GM23338 (cell line): ENCODE measurements around the gene TNK2. TPM values are rescaled to one million over a fixed set of nuclear protein-coding genes. Genes with fewer than 3 reads are reported as not detected.

Experiments used
- ATAC-seq: fragments of 200-7000 bp; cut with Tn5 transposase; 3 replicates; pipeline ENCODE4 v1.9.1; 2020
- DNase-seq: peaks from one replicate; pipeline ENCODE4 v3.0.0-alpha.2; 2015; ENCODE audit warnings: low spot score
- H2AFZ ChIP-seq: fragments of 200-600 bp; sonication (generic); 2 replicates; pipeline ENCODE4 v1.8.0; 2016; ENCODE audit warnings: antibody characterized with exemption, mild to moderate bottlenecking, moderate library complexity
- H3F3A ChIP-seq: fragments of 200-600 bp; sonication (generic); replicated peaks from 2 replicates; pipeline ENCODE4 v1.8.0; 2017; ENCODE audit warnings: antibody characterized with exemption, mixed run types, low read depth
- H3K27ac ChIP-seq: fragments of 200-600 bp; sonication (generic); 2 replicates; pipeline ENCODE4 v1.6.1; 2016; ENCODE audit warnings: low read depth
- H3K27me3 ChIP-seq: fragments of 200-600 bp; sonication (generic); 2 replicates; pipeline ENCODE4 v1.8.0; 2016; ENCODE audit warnings: mild to moderate bottlenecking, mixed run types, moderate library complexity; ENCODE audit not compliant: insufficient read depth
- H3K36me3 ChIP-seq: fragments of 200-600 bp; sonication (generic); 2 replicates; pipeline ENCODE4 v1.8.0; 2016; ENCODE audit warnings: mild to moderate bottlenecking; ENCODE audit not compliant: insufficient read depth
- H3K4me1 ChIP-seq: fragments of 200-600 bp; sonication (generic); 2 replicates; pipeline ENCODE4 v1.8.0; 2016; ENCODE audit warnings: mild to moderate bottlenecking, moderate library complexity; ENCODE audit not compliant: insufficient read depth
- H3K4me2 ChIP-seq: fragments of 200-600 bp; sonication (generic); 2 replicates; pipeline ENCODE4 v1.7.1; 2017; ENCODE audit warnings: mixed run types
- H3K4me3 ChIP-seq: fragments of 200-600 bp; sonication (generic); 2 replicates; pipeline ENCODE4 v1.6.1; 2016; ENCODE audit warnings: mixed run types
- H3K79me2 ChIP-seq: fragments of 200-600 bp; sonication (generic); replicated peaks from 2 replicates; pipeline ENCODE4 v1.8.0; 2017; ENCODE audit warnings: mild to moderate bottlenecking; ENCODE audit not compliant: insufficient read depth
- H3K9me2 ChIP-seq: fragments of 200-600 bp; sonication (generic); 2 replicates; pipeline ENCODE4 v1.8.0; 2017; ENCODE audit not compliant: insufficient read depth
- H4K20me1 ChIP-seq: fragments of 200-600 bp; sonication (generic); replicated peaks from 2 replicates; pipeline ENCODE4 v1.8.0; 2017; ENCODE audit warnings: mild to moderate bottlenecking; ENCODE audit not compliant: insufficient read depth
- H3K27ac Mint-ChIP-seq: 2 replicates; pipeline ENCODE4 v1.8.0; 2020; ENCODE audit warnings: inconsistent platforms, mild to moderate bottlenecking, moderate library complexity, mixed read lengths
- H3K27me3 Mint-ChIP-seq: 3 replicates; pipeline ENCODE4 v1.8.0; 2022; ENCODE audit warnings: low read depth, mild to moderate bottlenecking, moderate library complexity, mixed read lengths, inconsistent platforms; ENCODE audit not compliant: insufficient read depth, poor library complexity
- H3K36me3 Mint-ChIP-seq: 3 replicates; pipeline ENCODE4 v1.8.0; 2021; ENCODE audit warnings: low read depth, mild to moderate bottlenecking, inconsistent platforms, moderate library complexity, mixed read lengths
- H3K4me1 Mint-ChIP-seq: 3 replicates; pipeline ENCODE4 v1.8.0; 2020; ENCODE audit warnings: mild to moderate bottlenecking, inconsistent platforms, mixed read lengths
- H3K4me3 Mint-ChIP-seq: 3 replicates; pipeline ENCODE4 v1.8.0; 2021; ENCODE audit warnings: moderate library complexity, mild to moderate bottlenecking, inconsistent platforms, mixed read lengths
- H3K9me3 Mint-ChIP-seq: 3 replicates; pipeline ENCODE4 v1.8.0; 2020; ENCODE audit warnings: moderate library complexity, mild to moderate bottlenecking, inconsistent platforms, mixed read lengths
- CREB1 ChIP-seq: fragments of 250-450 bp; sonication (Bioruptor Pico); IDR thresholded peaks from 2 replicates; pipeline ENCODE4 v1.5.0; 2020; ENCODE audit warnings: low read depth, mild to moderate bottlenecking, moderate library complexity
- EZH2 ChIP-seq: fragments of 200-600 bp; sonication (generic); IDR thresholded peaks from one replicate; pipeline ENCODE4 v1.8.0; 2017; ENCODE audit warnings: antibody characterized with exemption, mild to moderate bottlenecking, low read depth; ENCODE audit not compliant: unreplicated experiment
- EZH2phosphoT487 ChIP-seq: fragments of 200-600 bp; sonication (generic); IDR thresholded peaks from one replicate; pipeline ENCODE4 v1.8.1; 2018; ENCODE audit warnings: antibody characterized with exemption; ENCODE audit not compliant: unreplicated experiment
- JUNB ChIP-seq: IDR thresholded peaks from one replicate; pipeline ENCODE4 v1.6.1; 2016; ENCODE audit warnings: antibody characterized with exemption; ENCODE audit not compliant: unreplicated experiment
- NANOG ChIP-seq: IDR thresholded peaks from 2 replicates; pipeline ENCODE4 v1.6.1; 2016; ENCODE audit warnings: antibody characterized with exemption, borderline replicate concordance
- POLR2AphosphoS5 ChIP-seq: IDR thresholded peaks from 2 replicates; pipeline ENCODE4 v1.6.1; 2016; ENCODE audit warnings: antibody characterized with exemption, low read depth
- STAT1 ChIP-seq: IDR thresholded peaks from one replicate; pipeline ENCODE4 v1.6.1; 2016; ENCODE audit warnings: antibody characterized with exemption; ENCODE audit not compliant: unreplicated experiment
- ZNF114 ChIP-seq: fragments of 250-450 bp; sonication (Bioruptor Pico); IDR thresholded peaks from 2 replicates; pipeline ENCODE4 v1.5.0; 2020; ENCODE audit warnings: mild to moderate bottlenecking, moderate library complexity
- ZNF331 ChIP-seq: fragments of 250-450 bp; sonication (Bioruptor Pico); IDR thresholded peaks from 2 replicates; pipeline ENCODE4 v1.5.0; 2020; ENCODE audit warnings: low read depth, mild to moderate bottlenecking, moderate library complexity
- ZNF462 ChIP-seq: fragments of 250-450 bp; sonication (Bioruptor Pico); IDR thresholded peaks from 2 replicates; pipeline ENCODE4 v1.5.0; 2020; ENCODE audit warnings: mild to moderate bottlenecking, moderate library complexity
- polyA plus RNA-seq: library from polyadenylated mRNA; unstranded; fragments of >200 nt; fragmentation: Nextera tagmentation; extraction: Ambion mirVana; gene quantifications from 2 replicates; pipeline ENCODE4 v1.2.1, GENCODE V29; 2016
- total RNA-seq: library from RNA; depleted of rRNA; stranded (reverse); fragments of >200 nt; shearing (Covaris generic); gene quantifications from 2 replicates; pipeline ENCODE4 v1.2.3, GENCODE V29; 2014
- TF ChIP-seq, protein P1 (sequence below): IDR thresholded peaks from one replicate; pipeline ENCODE4 v1.6.1; 2018; ENCODE audit warnings: antibody characterized with exemption; ENCODE audit not compliant: unreplicated experiment
- TF ChIP-seq, protein P2 (sequence below), 2 experiments: fragments of 200-600 bp in 1 of 2; sonication (generic) in 1 of 2; conservative IDR thresholded peaks; 2 replicates each; pipeline versions ENCODE4 v1.5.1 to v1.6.1; 2016 to 2017; ENCODE audit warnings: antibody characterized with exemption in 2 of 2, low read depth in 2 of 2, mild to moderate bottlenecking in 2 of 2, moderate library complexity in 1 of 2
- TF ChIP-seq, protein P3 (sequence below): IDR thresholded peaks from 2 replicates; pipeline ENCODE4 v1.6.1; 2016; ENCODE audit warnings: antibody characterized with exemption

The TNK2 gene
- total and polyA plus RNA-seq, 2 experiments from 2014 or later = 10.0 to 22.5 TPM

DNA sequence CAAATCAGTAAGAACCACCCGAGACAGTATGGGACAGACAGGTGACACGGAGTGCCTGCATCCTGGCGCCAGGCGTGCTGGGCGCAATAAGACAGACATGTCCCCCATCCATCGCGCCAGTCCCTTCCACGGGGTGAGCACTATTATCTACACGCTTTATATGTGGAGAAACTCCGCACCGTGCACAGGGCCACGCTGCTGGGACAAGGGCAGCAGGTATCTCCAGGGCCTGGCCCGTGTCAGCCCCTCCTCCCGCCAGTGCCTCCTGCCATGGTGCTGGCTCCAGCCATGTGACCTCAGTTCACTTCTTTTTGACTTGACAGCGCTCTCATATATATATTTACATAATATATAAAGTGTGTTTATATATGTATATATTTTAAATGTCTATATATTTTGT, 42.6 kb downstream of the TNK2 start:
- H3K4me3 ChIP-seq = no peak overlapping the region
- H3K4me1 ChIP-seq = peaks cover 4% of the 10 kb centered on the region; the same call in 1 of the 2 replicates
- ATAC-seq (no peak), DNase-seq (no peak)
- H4K20me1 ChIP-seq = no peaks in the 10 kb centered on the region
- 0 out of 2 replicates have a peak, but pooled peaks cover 3% of the 10 kb centered on the region for H3F3A ChIP-seq
- H3K9me2 ChIP-seq = no peaks in the 10 kb centered on the region
- no peaks in the 10 kb centered on the region for H3K79me2 ChIP-seq
- H3K36me3 Mint-ChIP-seq = no peaks in the 10 kb centered on the region
- H3K27ac Mint-ChIP-seq = no peak overlapping the region
- TF ChIP-seq CREB1 (no peak), ZNF114 (CRISPR knock-in tag) (no peak), ZNF462 (CRISPR knock-in tag) (no peak), EZH2phosphoT487 (no peak), ZNF331 (CRISPR knock-in tag) (no peak), EZH2 (no peak), STAT1 (no peak), POLR2AphosphoS5 (no peak), JUNB (no peak), NANOG (no peak)
- TF ChIP-seq, protein P1, sequence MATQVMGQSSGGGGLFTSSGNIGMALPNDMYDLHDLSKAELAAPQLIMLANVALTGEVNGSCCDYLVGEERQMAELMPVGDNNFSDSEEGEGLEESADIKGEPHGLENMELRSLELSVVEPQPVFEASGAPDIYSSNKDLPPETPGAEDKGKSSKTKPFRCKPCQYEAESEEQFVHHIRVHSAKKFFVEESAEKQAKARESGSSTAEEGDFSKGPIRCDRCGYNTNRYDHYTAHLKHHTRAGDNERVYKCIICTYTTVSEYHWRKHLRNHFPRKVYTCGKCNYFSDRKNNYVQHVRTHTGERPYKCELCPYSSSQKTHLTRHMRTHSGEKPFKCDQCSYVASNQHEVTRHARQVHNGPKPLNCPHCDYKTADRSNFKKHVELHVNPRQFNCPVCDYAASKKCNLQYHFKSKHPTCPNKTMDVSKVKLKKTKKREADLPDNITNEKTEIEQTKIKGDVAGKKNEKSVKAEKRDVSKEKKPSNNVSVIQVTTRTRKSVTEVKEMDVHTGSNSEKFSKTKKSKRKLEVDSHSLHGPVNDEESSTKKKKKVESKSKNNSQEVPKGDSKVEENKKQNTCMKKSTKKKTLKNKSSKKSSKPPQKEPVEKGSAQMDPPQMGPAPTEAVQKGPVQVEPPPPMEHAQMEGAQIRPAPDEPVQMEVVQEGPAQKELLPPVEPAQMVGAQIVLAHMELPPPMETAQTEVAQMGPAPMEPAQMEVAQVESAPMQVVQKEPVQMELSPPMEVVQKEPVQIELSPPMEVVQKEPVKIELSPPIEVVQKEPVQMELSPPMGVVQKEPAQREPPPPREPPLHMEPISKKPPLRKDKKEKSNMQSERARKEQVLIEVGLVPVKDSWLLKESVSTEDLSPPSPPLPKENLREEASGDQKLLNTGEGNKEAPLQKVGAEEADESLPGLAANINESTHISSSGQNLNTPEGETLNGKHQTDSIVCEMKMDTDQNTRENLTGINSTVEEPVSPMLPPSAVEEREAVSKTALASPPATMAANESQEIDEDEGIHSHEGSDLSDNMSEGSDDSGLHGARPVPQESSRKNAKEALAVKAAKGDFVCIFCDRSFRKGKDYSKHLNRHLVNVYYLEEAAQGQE = no peak
- TF ChIP-seq, protein P2, sequence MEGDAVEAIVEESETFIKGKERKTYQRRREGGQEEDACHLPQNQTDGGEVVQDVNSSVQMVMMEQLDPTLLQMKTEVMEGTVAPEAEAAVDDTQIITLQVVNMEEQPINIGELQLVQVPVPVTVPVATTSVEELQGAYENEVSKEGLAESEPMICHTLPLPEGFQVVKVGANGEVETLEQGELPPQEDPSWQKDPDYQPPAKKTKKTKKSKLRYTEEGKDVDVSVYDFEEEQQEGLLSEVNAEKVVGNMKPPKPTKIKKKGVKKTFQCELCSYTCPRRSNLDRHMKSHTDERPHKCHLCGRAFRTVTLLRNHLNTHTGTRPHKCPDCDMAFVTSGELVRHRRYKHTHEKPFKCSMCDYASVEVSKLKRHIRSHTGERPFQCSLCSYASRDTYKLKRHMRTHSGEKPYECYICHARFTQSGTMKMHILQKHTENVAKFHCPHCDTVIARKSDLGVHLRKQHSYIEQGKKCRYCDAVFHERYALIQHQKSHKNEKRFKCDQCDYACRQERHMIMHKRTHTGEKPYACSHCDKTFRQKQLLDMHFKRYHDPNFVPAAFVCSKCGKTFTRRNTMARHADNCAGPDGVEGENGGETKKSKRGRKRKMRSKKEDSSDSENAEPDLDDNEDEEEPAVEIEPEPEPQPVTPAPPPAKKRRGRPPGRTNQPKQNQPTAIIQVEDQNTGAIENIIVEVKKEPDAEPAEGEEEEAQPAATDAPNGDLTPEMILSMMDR (conservative IDR thresholded peaks at IDR 0.05; ENCODE audit: low read depth in 2 of 2) = no peak
- TF ChIP-seq, protein P3, sequence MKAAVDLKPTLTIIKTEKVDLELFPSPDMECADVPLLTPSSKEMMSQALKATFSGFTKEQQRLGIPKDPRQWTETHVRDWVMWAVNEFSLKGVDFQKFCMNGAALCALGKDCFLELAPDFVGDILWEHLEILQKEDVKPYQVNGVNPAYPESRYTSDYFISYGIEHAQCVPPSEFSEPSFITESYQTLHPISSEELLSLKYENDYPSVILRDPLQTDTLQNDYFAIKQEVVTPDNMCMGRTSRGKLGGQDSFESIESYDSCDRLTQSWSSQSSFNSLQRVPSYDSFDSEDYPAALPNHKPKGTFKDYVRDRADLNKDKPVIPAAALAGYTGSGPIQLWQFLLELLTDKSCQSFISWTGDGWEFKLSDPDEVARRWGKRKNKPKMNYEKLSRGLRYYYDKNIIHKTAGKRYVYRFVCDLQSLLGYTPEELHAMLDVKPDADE = no peak
- no peak overlapping the region for H3K4me2 ChIP-seq
- H3K4me3 Mint-ChIP-seq = no peak overlapping the region
- no peaks in the 10 kb centered on the region for H3K9me3 Mint-ChIP-seq
- peaks cover 9% of the 10 kb centered on the region for H3K27me3 Mint-ChIP-seq
- peaks cover 2% of the 10 kb centered on the region; the same call in 2 of the 3 replicates for H3K4me1 Mint-ChIP-seq
- H3K27me3 ChIP-seq = no peaks in the 10 kb centered on the region
- no peak overlapping the region for H3K27ac ChIP-seq
- no peak overlapping the region for H2AFZ ChIP-seq
- no peaks in the 10 kb centered on the region for H3K36me3 ChIP-seq
